Suprapubic skin (tissue), 4 donors: Measurements from ENCODE around the gene RGL3. TPM values are rescaled to one million over a fixed set of nuclear protein-coding genes. Genes with fewer than 3 reads are reported as not detected.
"Not testable (repeated sequence)": the region's sequence is repeated elsewhere in the genome, so short reads cannot be mapped to it uniquely, and the experiment has no call there.

ENCODE experiments used
- DNase-seq, 2 donors: peaks; one replicate each; pipeline ENCODE4 v3.0.0-alpha.2; 2019; ENCODE audit warnings: low spot score in 2 of 2
- H3K27ac ChIP-seq: fragments of 200-600 bp; sonication (generic); one replicate; pipeline ENCODE4 v1.5.1; 2019
- H3K27me3 ChIP-seq: fragments of 200-600 bp; sonication (generic); one replicate; pipeline ENCODE4 v1.5.1; 2019
- H3K36me3 ChIP-seq: fragments of 200-600 bp; sonication (generic); one replicate; pipeline ENCODE4 v1.5.1; 2019
- H3K4me1 ChIP-seq: fragments of 200-600 bp; sonication (generic); one replicate; pipeline ENCODE4 v1.5.1; 2019
- H3K4me3 ChIP-seq: fragments of 200-600 bp; sonication (generic); one replicate; pipeline ENCODE4 v1.5.1; 2019; ENCODE audit warnings: mild to moderate bottlenecking
- H3K9me3 ChIP-seq: fragments of 200-600 bp; sonication (generic); one replicate; pipeline ENCODE4 v1.5.1; 2019
- CTCF ChIP-seq, 2 donors: fragments of 200-600 bp in 1 of 2; fragments of 450-650 bp in 1 of 2; sonication (generic) in 1 of 2; IDR thresholded peaks; one replicate each; pipeline ENCODE4 v1.5.1; 2016 to 2019; ENCODE audit warnings: antibody characterized with exemption in 2 of 2, mild to moderate bottlenecking in 1 of 2, moderate library complexity in 1 of 2
- EP300 ChIP-seq: sonication (generic); formaldehyde crosslinking; IDR thresholded peaks from one replicate; pipeline ENCODE4 v1.6.1; 2017; ENCODE audit warnings: antibody characterized with exemption
- POLR2A ChIP-seq, 2 donors: fragments of 450-650 bp; IDR thresholded peaks; one replicate each; pipeline ENCODE4 v1.6.1; 2017; ENCODE audit warnings: antibody characterized with exemption in 2 of 2, mild to moderate bottlenecking in 2 of 2, moderate library complexity in 2 of 2
- POLR2AphosphoS5 ChIP-seq, 3 donors: sonication (generic); formaldehyde crosslinking; IDR thresholded peaks; one replicate each; pipeline ENCODE4 v1.6.1; 2017; ENCODE audit warnings: antibody characterized with exemption in 3 of 3
- WGBS: methylation state at CpG from one replicate; pipeline ENCODE4 v1.1.5; 2018; 5-methylcytosine and 5-hydroxymethylcytosine counted together
- total RNA-seq, 4 donors: library from RNA; depleted of rRNA; stranded (reverse); fragments of >200 nt; gene quantifications; one replicate each; pipeline ENCODE4 v1.1.0, GENCODE V29; 2016

RGL3 gene
- total RNA-seq, 4 donors from 2014 or later: 1.4 to 4.3 (median 3.5) TPM

DNA sequence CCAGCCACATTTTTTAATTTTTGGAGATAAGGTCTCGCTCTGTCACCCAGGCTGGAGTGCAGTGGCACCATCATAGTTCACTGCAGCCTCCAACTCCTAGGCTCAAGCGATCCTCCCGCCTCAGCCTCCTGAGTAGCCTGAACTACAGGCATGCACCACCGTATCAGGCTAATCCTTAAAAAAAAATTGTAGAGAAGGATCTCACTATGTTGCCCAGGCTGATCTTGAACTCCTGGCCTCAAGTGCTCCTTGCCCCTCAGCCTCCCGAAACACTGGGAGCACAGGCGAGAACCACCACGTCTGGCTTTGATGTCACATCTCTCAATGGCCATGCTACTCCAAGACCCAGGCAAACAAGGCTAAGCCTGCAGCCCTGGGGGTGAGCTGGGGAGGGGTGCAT lies 37.5 kb upstream of the RGL3 start:
- Histone ChIP-seq H3K36me3 (no peaks in the 10 kb centered on the region), H3K4me1 (no peaks in the 10 kb centered on the region), H3K27me3 (peaks cover 18% of the 10 kb centered on the region), H3K27ac (no peak overlapping the region), H3K4me3 (no peak overlapping the region), H3K9me3 (no peaks in the 10 kb centered on the region)
- TF ChIP-seq CTCF (IDR thresholded peaks at IDR 0.05) (no peak), EP300 (no peak), POLR2AphosphoS5 (IDR thresholded peaks at IDR 0.05) (no peak), POLR2A (IDR thresholded peaks at IDR 0.05) (no peak)
- 90% methylated on average over 7 of the region's 7 CpGs for WGBS
- no peak for DNase-seq

GRCh38 chr19:11455233-11455554 lies 36.1 kb upstream of the RGL3 start:
- not testable (repeated sequence) for H3K4me3 ChIP-seq, H3K4me1 ChIP-seq, DNase-seq, H3K9me3 ChIP-seq, H3K36me3 ChIP-seq, H3K27ac ChIP-seq
- peaks cover 17% of the 10 kb centered on the region for H3K27me3 ChIP-seq
- WGBS: 83% methylated on average over 9 of the region's 9 CpGs

DNA sequence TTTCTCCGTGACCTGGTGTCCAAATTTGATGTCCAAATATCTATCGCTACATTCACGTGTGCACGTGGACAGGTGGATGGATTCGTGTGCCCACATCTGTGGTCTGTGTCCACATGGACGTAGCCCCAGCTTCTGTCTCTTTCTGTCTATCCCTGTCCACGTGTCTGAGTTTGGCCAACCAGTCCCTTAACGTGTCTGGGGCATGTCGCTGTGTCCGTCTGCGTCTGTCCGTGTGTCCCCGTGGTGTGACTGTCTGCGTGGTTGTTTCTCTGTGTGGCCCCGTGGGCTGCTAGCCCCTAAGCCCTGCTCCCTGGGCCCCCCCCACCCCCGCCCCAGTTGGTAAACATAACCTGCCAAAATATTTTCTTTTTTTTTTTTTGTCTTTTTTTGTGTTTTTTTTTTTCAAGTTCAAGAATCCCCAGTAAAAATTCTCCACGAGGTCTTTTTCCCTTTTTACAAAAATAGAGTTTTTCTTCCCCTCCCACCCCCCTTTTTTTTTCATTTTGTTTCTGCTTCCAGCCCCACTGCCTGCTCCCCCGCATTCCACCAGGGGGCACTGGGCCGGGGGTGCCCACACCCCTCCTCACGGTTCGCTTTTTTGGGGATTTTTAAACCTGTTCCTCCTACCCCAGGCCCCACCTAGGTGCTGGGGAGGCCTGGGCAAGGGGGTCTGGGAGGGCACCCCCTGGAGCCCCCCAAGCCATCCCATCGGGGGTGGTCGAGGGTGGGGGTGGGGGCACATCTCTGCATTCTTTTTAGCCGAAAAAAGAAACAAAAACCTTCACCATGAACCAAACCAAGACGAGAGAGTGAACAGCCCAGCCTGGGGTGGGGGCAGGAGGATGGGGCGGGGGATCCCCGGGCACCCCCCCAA lies 34.6 kb upstream of the RGL3 start:
- peaks cover 24% of the 10 kb centered on the region for H3K36me3 ChIP-seq
- no peak overlapping the region for H3K4me3 ChIP-seq
- H3K27me3 ChIP-seq: peaks cover 9% of the 10 kb centered on the region
- TF ChIP-seq POLR2A (IDR thresholded peaks at IDR 0.05) (no peak), CTCF (IDR thresholded peaks at IDR 0.05) (peak in 1 of 2 donors; percentile 18), EP300 (no peak)
- no peak for DNase-seq
- 55% methylated on average over 27 of the region's 27 CpGs for WGBS
- H3K27ac ChIP-seq: no peak overlapping the region
- H3K4me1 ChIP-seq: no peaks in the 10 kb centered on the region
- H3K9me3 ChIP-seq: no peaks in the 10 kb centered on the region

DNA sequence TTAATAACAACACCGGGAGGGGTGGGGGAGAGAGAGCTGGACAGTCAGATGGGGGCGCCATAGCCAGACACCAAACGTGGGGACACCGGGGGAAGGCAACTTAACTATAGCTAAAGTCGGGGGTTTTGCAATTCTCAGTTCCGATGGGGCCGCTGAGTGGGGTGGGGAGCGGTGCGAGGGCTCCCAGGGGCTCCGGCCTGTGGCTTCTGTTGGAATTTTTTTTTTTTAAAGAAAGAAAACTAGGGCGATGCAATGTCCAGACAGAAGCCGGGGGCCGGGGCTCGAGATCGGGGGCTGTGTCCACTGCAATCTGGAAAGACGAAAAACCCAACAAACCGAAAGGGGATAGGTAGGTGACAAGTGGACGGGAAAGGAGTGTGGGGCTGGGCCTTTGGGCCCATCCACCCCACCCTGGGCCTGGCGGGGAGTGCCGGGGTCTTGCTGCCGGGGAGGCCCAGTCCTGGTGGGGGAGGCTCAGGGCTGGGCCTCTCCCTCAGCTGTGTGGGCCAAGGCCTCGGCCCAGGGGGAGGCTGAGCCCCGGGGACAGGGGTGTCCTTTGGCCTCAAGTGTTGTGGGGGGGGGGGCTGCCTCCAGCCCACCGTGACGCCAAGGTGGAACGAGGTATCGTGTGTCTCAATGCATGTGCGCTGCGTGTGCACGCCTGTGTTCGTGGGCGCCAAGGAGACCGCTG lies 33.7 kb upstream of the RGL3 start:
- 77% methylated on average over 23 of the region's 33 CpGs for WGBS

DNA sequence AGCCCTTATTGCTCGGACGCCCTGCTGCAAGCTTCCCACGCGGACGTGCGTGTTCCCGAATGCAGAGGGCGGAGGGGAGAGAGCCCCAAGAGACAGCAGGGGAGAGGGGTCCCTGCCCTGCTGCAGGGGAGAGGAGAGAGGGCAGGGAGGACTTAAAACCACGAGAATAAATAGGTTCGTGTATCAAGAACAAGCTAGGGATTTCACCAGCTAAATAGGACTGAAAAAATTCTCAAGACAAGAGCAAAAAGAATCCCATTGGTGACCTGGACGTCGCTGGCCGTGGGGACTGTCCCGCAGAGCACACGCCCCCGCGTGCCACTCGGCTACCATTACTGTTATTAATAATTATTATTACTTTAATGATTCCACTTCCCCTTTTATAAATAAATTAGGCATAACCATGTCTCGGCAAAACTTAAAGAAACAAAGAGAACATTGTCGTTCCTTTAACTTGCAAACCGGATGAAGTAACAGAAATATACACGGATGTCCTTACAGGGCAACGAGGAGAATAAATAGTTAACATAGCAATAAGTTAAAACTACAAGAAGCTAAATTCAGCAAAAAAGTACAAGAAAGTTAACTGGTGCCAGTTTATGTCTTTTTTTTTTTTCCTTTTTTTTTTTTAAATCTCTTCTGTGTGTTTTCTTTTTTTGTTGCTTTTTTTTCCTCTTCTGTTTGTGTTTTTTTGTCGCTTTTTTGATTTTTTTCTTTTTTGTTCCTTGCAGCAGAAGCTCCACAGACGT lies 32.9 kb upstream of the RGL3 start:
- no peaks in the 10 kb centered on the region for H3K4me1 ChIP-seq
- H3K27ac ChIP-seq: no peak overlapping the region
- no peak overlapping the region for H3K4me3 ChIP-seq
- DNase-seq: no peak
- peaks cover 41% of the 10 kb centered on the region for H3K36me3 ChIP-seq
- no peaks in the 10 kb centered on the region for H3K27me3 ChIP-seq
- WGBS: 43% methylated on average over 25 of the region's 25 CpGs
- no peak for TF ChIP-seq POLR2AphosphoS5 (IDR thresholded peaks at IDR 0.05)
- TF ChIP-seq EP300: no peak
- no peak for TF ChIP-seq POLR2A (IDR thresholded peaks at IDR 0.05)
- no peak for TF ChIP-seq CTCF (IDR thresholded peaks at IDR 0.05)
- no peaks in the 10 kb centered on the region for H3K9me3 ChIP-seq

More for the DNA sequence above, 33.7 kb upstream of the RGL3 start:
- no peak overlapping the region for H3K4me3 ChIP-seq
- TF ChIP-seq EP300 (no peak), POLR2A (IDR thresholded peaks at IDR 0.05) (no peak), CTCF (IDR thresholded peaks at IDR 0.05) (no peak), POLR2AphosphoS5 (IDR thresholded peaks at IDR 0.05) (no peak)
- no peak overlapping the region for H3K27ac ChIP-seq
- H3K36me3 ChIP-seq: peaks cover 33% of the 10 kb centered on the region
- no peaks in the 10 kb centered on the region for H3K9me3 ChIP-seq
- no peaks in the 10 kb centered on the region for H3K4me1 ChIP-seq
- DNase-seq: no peak
- H3K27me3 ChIP-seq: no peaks in the 10 kb centered on the region
